ENCODE results near the gene SSX2IP.

- TF ChIP-seq, protein P1, sequence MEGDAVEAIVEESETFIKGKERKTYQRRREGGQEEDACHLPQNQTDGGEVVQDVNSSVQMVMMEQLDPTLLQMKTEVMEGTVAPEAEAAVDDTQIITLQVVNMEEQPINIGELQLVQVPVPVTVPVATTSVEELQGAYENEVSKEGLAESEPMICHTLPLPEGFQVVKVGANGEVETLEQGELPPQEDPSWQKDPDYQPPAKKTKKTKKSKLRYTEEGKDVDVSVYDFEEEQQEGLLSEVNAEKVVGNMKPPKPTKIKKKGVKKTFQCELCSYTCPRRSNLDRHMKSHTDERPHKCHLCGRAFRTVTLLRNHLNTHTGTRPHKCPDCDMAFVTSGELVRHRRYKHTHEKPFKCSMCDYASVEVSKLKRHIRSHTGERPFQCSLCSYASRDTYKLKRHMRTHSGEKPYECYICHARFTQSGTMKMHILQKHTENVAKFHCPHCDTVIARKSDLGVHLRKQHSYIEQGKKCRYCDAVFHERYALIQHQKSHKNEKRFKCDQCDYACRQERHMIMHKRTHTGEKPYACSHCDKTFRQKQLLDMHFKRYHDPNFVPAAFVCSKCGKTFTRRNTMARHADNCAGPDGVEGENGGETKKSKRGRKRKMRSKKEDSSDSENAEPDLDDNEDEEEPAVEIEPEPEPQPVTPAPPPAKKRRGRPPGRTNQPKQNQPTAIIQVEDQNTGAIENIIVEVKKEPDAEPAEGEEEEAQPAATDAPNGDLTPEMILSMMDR (IDR thresholded peaks at IDR 0.05), result no peak
- TF ChIP-seq POLR2A (IDR thresholded peaks at IDR 0.05), result no peak
- TF ChIP-seq EP300 (IDR thresholded peaks at IDR 0.05), result no peak
These were observed 32.5 kb upstream of the SSX2IP start for GRCh38 chr1:84722794-84723193.
